Measurements from ENCODE around the gene LRP8.

Gene LRP8

GRCh38 chr1:53321776-53322602 lies 5.9 kb downstream of the LRP8 start:
- no peak for DNase-seq

- no peak for DNase-seq
Observed at GRCh38 chr1:53321366-53321765, 6.5 kb downstream of the LRP8 start.

GRCh38 chr1:53320646-53321045 lies 7.2 kb downstream of the LRP8 start:
- no peak for DNase-seq

GRCh38 chr1:53319296-53320101 lies 8.4 kb downstream of the LRP8 start:
- no peak for DNase-seq

- no peak for DNase-seq
Observed at GRCh38 chr1:53317646-53318539, 10.0 kb downstream of the LRP8 start.

- peak; percentile 31 for DNase-seq
Observed at GRCh38 chr1:53316766-53317581, 10.9 kb downstream of the LRP8 start.

- no peak for DNase-seq
Observed at GRCh38 chr1:53316424-53316765, 11.5 kb downstream of the LRP8 start.

- no peak for DNase-seq
Observed at GRCh38 chr1:53315456-53316423, 12.1 kb downstream of the LRP8 start.

- DNase-seq: no peak
Observed at GRCh38 chr1:53315046-53315445, 12.8 kb downstream of the LRP8 start.

GRCh38 chr1:53314606-53315005 lies 13.3 kb downstream of the LRP8 start:
- DNase-seq: no peak

GRCh38 chr1:53314096-53314495 lies 13.8 kb downstream of the LRP8 start:
- no peak for DNase-seq

GRCh38 chr1:53313556-53313955 lies 14.3 kb downstream of the LRP8 start:
- DNase-seq: no peak

GRCh38 chr1:53311702-53312305 lies 16.1 kb downstream of the LRP8 start:
- no peak for DNase-seq

GRCh38 chr1:53310847-53311681 lies 16.8 kb downstream of the LRP8 start:
- no peak for DNase-seq

GRCh38 chr1:53309802-53310201 lies 18.1 kb downstream of the LRP8 start:
- DNase-seq: no peak

- DNase-seq: no peak
Observed at GRCh38 chr1:53308506-53308905, 19.4 kb downstream of the LRP8 start.

GRCh38 chr1:53307037-53307436 lies 20.8 kb downstream of the LRP8 start:
- DNase-seq: no peak

GRCh38 chr1:53306168-53306567 lies 21.7 kb downstream of the LRP8 start:
- no peak for DNase-seq

- no peak for DNase-seq
Observed at GRCh38 chr1:53305650-53306049, 22.2 kb downstream of the LRP8 start.

- no peak for DNase-seq
Observed at GRCh38 chr1:53304527-53304926, 23.3 kb downstream of the LRP8 start.
